DOHH2 (cell line): ENCODE results near the gene VAV2.
A peak's percentile ranks its signal among the peaks of the same experiment; 100 is the strongest.

ENCODE experiments used
- H3F3A ChIP-seq: fragments of 200-600 bp; sonication (generic), shearing (Covaris generic); 2 replicates; pipeline ENCODE4 v1.6.0; 2016; ENCODE audit warnings: antibody characterized with exemption, mild to moderate bottlenecking; ENCODE audit not compliant: control insufficient read depth, insufficient read depth
- H3K27ac ChIP-seq: fragments of 200-600 bp; sonication (generic); 2 replicates; pipeline ENCODE4 v1.5.1; 2014; ENCODE audit warnings: low read depth, mild to moderate bottlenecking, low read length, moderate library complexity
- H3K27me3 ChIP-seq: fragments of 200-600 bp; sonication (generic); 2 replicates; pipeline ENCODE4 v1.6.1; 2014; ENCODE audit warnings: mild to moderate bottlenecking, low read length, mixed read lengths; ENCODE audit not compliant: control insufficient read depth
- H3K36me3 ChIP-seq: fragments of 200-600 bp; sonication (generic); 2 replicates; pipeline ENCODE4 v1.6.1; 2014; ENCODE audit warnings: mild to moderate bottlenecking, low read length, moderate library complexity, mixed read lengths; ENCODE audit not compliant: control insufficient read depth
- H3K4me1 ChIP-seq: fragments of 200-600 bp; sonication (generic); 2 replicates; pipeline ENCODE4 v1.6.1; 2014; ENCODE audit warnings: mild to moderate bottlenecking, low read length, mixed read lengths; ENCODE audit not compliant: control insufficient read depth
- H3K4me2 ChIP-seq: fragments of 200-600 bp; sonication (generic); 2 replicates; pipeline ENCODE4 v1.6.0; 2014; ENCODE audit warnings: mild to moderate bottlenecking, low read length, moderate library complexity
- H3K4me3 ChIP-seq: fragments of 200-600 bp; sonication (generic); 2 replicates; pipeline ENCODE4 v1.5.1; 2014; ENCODE audit warnings: mild to moderate bottlenecking, low read length, mixed read lengths
- H3K79me2 ChIP-seq: fragments of 200-600 bp; sonication (generic); 2 replicates; pipeline ENCODE4 v1.6.1; 2014; ENCODE audit warnings: mild to moderate bottlenecking, low read length, mixed read lengths; ENCODE audit not compliant: control insufficient read depth
- H3K9me2 ChIP-seq: fragments of 200-600 bp; sonication (generic); replicated peaks from 2 replicates; pipeline ENCODE4 v1.6.1; 2014; ENCODE audit warnings: mild to moderate bottlenecking, low read length, mixed read lengths; ENCODE audit not compliant: control insufficient read depth
- H3K9me3 ChIP-seq: fragments of 200-600 bp; sonication (generic); 2 replicates; pipeline ENCODE4 v1.6.1; 2014; ENCODE audit warnings: antibody characterized with exemption, low read length, mixed read lengths; ENCODE audit not compliant: control insufficient read depth, insufficient read depth
- H4K20me1 ChIP-seq: fragments of 200-600 bp; sonication (generic); 2 replicates; pipeline ENCODE4 v1.6.0; 2014; ENCODE audit warnings: low read depth, mild to moderate bottlenecking, antibody characterized with exemption, low read length, moderate library complexity; ENCODE audit not compliant: control insufficient read depth, insufficient read depth
- EZH2phosphoT487 ChIP-seq: fragments of 200-600 bp; sonication (generic); IDR thresholded peaks from 2 replicates; pipeline ENCODE4 v1.6.1; 2017; ENCODE audit warnings: borderline replicate concordance, mild to moderate bottlenecking, antibody characterized with exemption, low read length, moderate library complexity, mixed read lengths
- TF ChIP-seq, protein P1 (sequence below): fragments of 200-600 bp; sonication (generic); IDR thresholded peaks from one replicate; pipeline ENCODE4 v1.5.1; 2014; ENCODE audit warnings: antibody characterized with exemption, mild to moderate bottlenecking, low read depth, low read length; ENCODE audit not compliant: poor library complexity, severe bottlenecking

Gene VAV2

DNA sequence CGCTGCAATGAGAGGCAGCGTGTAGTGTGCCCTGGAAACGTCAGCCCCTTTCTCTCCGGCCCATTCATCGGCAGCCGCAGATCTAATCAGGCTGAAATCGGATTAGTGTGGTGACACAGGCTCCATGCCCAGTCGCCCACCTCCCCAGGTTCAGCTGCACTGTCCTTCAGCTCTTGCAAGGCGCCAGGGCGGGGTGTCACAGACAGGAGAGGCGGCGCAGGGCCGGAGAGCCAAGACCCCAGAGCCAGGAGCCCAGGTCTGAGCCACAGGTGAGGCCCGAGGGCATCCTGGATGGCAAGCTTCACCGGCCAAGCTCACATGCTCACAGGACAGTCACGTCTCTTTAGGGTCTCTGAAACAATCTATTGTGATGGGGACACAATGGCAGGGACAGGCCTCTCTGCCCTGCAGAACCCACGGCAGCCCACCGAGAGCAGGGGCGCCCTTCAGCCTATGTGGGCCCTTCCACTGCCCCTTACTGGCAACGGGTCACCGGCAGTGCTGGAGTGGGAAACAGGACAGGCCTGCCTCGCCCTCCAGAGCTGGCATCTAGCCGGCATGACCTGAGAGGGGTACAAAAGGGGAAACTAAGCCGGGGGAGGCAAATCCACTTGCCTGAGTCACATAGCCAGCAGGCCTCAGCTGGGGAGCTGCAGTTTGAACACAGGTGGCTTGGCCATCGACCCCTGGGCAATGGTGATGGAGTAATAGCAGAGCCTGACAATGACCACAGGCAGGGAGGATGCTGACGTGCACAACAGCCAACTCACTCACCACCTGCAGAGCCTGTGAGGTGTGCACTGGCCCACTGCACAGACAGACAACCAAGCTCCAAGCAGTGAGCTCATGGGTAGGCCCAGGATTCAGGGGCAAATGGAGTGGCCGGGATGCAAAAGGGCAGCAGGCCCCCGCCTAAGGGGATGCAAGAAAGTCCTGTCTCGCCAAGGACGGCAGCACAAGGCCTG lies 48.1 kb downstream of the VAV2 start:
- Histone ChIP-seq H3K27ac (no peak overlapping the region), H3K9me2 (no peaks in the 10 kb centered on the region), H3K4me1 (peaks cover 60% of the 10 kb centered on the region), H3K79me2 (peaks cover 77% of the 10 kb centered on the region), H4K20me1 (no peaks in the 10 kb centered on the region), H3K36me3 (no peaks in the 10 kb centered on the region; the same call in 1 of the 2 replicates), H3K4me3 (no peak overlapping the region), H3K4me2 (peak overlapping the region; percentile 80; the same call in 1 of the 2 replicates), H3K9me3 (no peaks in the 10 kb centered on the region), H3F3A (no peaks in the 10 kb centered on the region; the same call in 1 of the 2 replicates), H3K27me3 (no peaks in the 10 kb centered on the region)
- TF ChIP-seq, protein P1, sequence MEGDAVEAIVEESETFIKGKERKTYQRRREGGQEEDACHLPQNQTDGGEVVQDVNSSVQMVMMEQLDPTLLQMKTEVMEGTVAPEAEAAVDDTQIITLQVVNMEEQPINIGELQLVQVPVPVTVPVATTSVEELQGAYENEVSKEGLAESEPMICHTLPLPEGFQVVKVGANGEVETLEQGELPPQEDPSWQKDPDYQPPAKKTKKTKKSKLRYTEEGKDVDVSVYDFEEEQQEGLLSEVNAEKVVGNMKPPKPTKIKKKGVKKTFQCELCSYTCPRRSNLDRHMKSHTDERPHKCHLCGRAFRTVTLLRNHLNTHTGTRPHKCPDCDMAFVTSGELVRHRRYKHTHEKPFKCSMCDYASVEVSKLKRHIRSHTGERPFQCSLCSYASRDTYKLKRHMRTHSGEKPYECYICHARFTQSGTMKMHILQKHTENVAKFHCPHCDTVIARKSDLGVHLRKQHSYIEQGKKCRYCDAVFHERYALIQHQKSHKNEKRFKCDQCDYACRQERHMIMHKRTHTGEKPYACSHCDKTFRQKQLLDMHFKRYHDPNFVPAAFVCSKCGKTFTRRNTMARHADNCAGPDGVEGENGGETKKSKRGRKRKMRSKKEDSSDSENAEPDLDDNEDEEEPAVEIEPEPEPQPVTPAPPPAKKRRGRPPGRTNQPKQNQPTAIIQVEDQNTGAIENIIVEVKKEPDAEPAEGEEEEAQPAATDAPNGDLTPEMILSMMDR = no peak
- TF ChIP-seq EZH2phosphoT487 = no peak

DNA sequence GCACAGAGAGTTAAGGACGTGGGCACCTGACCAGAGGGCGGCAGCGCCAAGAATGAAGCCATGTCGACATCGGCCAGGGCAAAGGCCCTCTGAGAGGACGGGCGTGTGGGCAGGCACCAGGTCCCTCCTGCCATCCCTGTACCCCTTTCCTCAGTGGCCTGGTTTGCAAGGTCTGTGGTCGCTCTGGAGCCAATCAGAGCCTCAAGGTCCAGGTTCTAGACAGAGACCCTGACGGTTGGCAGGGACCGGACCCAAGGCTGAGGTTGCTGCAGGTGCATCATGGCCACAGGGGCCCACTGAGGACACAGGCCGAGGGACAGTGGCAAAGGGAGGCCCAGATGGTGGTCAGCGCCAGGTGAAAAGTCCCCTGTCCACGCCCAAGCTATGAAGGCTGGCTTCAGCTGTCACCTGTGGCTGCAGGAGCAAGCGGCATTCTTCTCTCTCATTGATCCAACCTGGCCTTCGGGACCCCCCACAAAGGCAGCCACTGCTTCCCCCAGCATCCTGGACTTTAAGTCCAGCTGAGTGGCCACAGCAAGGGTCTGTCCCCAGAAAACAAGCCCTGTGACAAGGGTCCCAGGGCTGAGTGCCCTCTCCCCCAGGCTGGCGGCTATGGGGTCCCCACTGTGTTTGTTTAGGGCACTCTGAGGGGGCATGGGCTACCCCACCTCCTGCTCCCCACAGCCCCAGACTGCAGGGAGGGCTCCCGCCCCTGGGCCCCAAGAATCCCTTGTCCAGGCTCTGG lies 48.9 kb downstream of the VAV2 start:
- TF ChIP-seq, protein P1 = no peak
- no peak for TF ChIP-seq EZH2phosphoT487
- no peaks in the 10 kb centered on the region for H3K27me3 ChIP-seq
- H3F3A ChIP-seq = no peaks in the 10 kb centered on the region; the same call in 1 of the 2 replicates
- no peak overlapping the region for H3K4me2 ChIP-seq
- H3K9me2 ChIP-seq = no peaks in the 10 kb centered on the region
- H3K9me3 ChIP-seq = no peaks in the 10 kb centered on the region
- H3K36me3 ChIP-seq = peaks cover 5% of the 10 kb centered on the region; the same call in 1 of the 2 replicates
- H3K79me2 ChIP-seq = peaks cover 73% of the 10 kb centered on the region
- no peak overlapping the region for H3K27ac ChIP-seq
- H3K4me1 ChIP-seq = peaks cover 65% of the 10 kb centered on the region
- H4K20me1 ChIP-seq = no peaks in the 10 kb centered on the region
- no peak overlapping the region for H3K4me3 ChIP-seq

DNA sequence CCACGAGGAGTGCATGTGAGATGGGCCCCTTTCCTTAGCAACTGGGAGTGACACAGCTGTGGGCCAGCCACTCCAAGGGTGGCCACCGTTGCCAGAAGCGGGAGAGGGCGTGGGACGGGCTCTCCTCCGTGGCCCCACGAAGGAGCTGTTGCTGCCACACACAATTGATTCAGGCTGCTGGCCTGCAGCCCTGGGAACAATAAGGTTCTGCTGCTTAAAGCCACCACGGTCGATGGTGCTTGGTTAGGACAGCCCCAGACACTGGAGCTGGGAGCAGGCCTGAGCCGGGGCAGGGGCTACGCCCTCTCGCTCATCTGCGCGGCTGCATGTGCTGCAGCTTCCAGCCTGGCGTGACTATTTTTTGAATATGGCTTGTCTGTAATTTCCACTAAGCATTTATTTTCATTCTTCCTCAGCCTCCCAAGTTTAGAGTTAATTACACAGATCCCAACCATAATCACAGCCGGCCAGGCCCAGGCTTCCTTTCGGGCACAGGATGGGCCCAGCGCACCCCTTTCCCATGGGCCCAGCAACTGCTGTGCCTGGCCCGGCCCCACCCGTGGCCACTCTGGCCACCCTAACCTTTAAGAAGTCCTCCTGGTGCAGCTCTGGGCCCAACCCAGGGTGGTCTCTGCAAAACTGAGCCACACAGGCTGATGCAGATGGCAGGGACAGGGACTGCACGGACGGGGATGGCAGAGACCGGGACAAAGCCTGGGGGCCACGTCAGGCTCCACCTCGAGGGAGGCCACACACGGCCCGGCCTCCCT lies 49.7 kb downstream of the VAV2 start:
- Histone ChIP-seq H3K4me1 (peaks cover 65% of the 10 kb centered on the region), H3K9me3 (no peaks in the 10 kb centered on the region), H3K27ac (no peak overlapping the region), H3K4me2 (no peak overlapping the region), H3K79me2 (peaks cover 68% of the 10 kb centered on the region), H3F3A (no peaks in the 10 kb centered on the region; the same call in 1 of the 2 replicates), H3K36me3 (peaks cover 12% of the 10 kb centered on the region; the same call in 1 of the 2 replicates), H3K27me3 (no peaks in the 10 kb centered on the region), H4K20me1 (no peaks in the 10 kb centered on the region), H3K9me2 (no peaks in the 10 kb centered on the region), H3K4me3 (no peak overlapping the region)
- TF ChIP-seq, protein P1 = no peak
